Panc1 (cell line): ENCODE results near the gene FAM228A. TPM values are rescaled to one million over a fixed set of nuclear protein-coding genes. Genes with fewer than 3 reads are reported as not detected.

ENCODE experiments used
- ATAC-seq: fragments of 200-7000 bp; cut with Tn5 transposase; 2 replicates; pipeline ENCODE4 v1.9.1; 2020; ENCODE audit warnings: mild to moderate bottlenecking, moderate library complexity
- BruUV-seq: library from RNA; stranded (reverse); fragments of 400-500 nt; replicated peaks from 2 replicates; lab custom pipeline; 2021; lab: Mats Ljungman, UMichigan
- CTCF ChIA-PET: fragments of 300-600 bp; sonication (Branson Sonifier 250); formaldehyde crosslinking; loops from one replicate; lab custom pipeline; 2022; ENCODE audit warnings: antibody characterized with exemption; lab: Charles Lee
- POLR2A ChIA-PET: fragments of 300-600 bp; sonication (Branson Sonifier 250); formaldehyde crosslinking; loops from one replicate; lab custom pipeline; 2022; ENCODE audit warnings: antibody characterized with exemption; lab: Charles Lee
- DNase-seq: peaks from one replicate; pipeline ENCODE4 v3.0.0-alpha.2; 2010; ENCODE audit warnings: low read depth, low spot score
- H3K27ac ChIP-seq: 2 replicates; pipeline ENCODE4 v1.5.1; 2011; ENCODE audit warnings: mild to moderate bottlenecking, low read length, inconsistent platforms
- H3K27me3 ChIP-seq: fragments of 200-500 bp; sonication (Bioruptor generic); 2 replicates; pipeline ENCODE4 v1.6.0; 2014; ENCODE audit warnings: low read length, inconsistent platforms; ENCODE audit not compliant: control insufficient read depth, insufficient read depth
- H3K36me3 ChIP-seq: fragments of 200-500 bp; sonication (Bioruptor generic); 2 replicates; pipeline ENCODE4 v1.5.1; 2014; ENCODE audit warnings: inconsistent platforms, mild to moderate bottlenecking, low read length, moderate library complexity; ENCODE audit not compliant: control insufficient read depth, insufficient read depth
- H3K4me1 ChIP-seq: 2 replicates; pipeline ENCODE4 v1.5.1; 2011; ENCODE audit warnings: inconsistent platforms, mild to moderate bottlenecking, low read length, moderate library complexity; ENCODE audit not compliant: control insufficient read depth, insufficient read depth
- H3K4me3 ChIP-seq, 2 experiments: 2 replicates each; pipeline ENCODE4 v1.5.1; 2011 to 2012; ENCODE audit warnings: low read depth in 2 of 2, low read length in 2 of 2, mild to moderate bottlenecking in 2 of 2, inconsistent platforms in 1 of 2, moderate library complexity in 1 of 2
- H3K9me3 ChIP-seq: fragments of 200-500 bp; sonication (Bioruptor generic); 2 replicates; pipeline ENCODE4 v1.5.1; 2014; ENCODE audit warnings: low read depth, mild to moderate bottlenecking, inconsistent platforms, low read length, moderate library complexity; ENCODE audit not compliant: control insufficient read depth, insufficient read depth
- CTCF ChIP-seq: fragments of 450-650 bp; IDR thresholded peaks from 2 replicates; pipeline ENCODE4 v1.5.1; 2017; ENCODE audit warnings: mild to moderate bottlenecking
- POLR2AphosphoS5 ChIP-seq: IDR thresholded peaks from 2 replicates; pipeline ENCODE4 v1.6.1; 2012; ENCODE audit warnings: mild to moderate bottlenecking, low read depth, low read length, moderate library complexity
- REST ChIP-seq, 2 experiments: IDR thresholded peaks; 2 replicates each; pipeline ENCODE4 v1.6.1; 2011 to 2012; ENCODE audit warnings: low read depth in 2 of 2, control low read depth in 1 of 2, low read length in 1 of 2, mild to moderate bottlenecking in 1 of 2, moderate library complexity in 1 of 2; ENCODE audit not compliant: insufficient read depth in 1 of 2
- SIN3A ChIP-seq: IDR thresholded peaks from 2 replicates; pipeline ENCODE4 v1.6.1; 2012; ENCODE audit warnings: low read depth, mild to moderate bottlenecking, low read length, moderate library complexity, borderline replicate concordance; ENCODE audit not compliant: insufficient read depth
- TCF7L2 ChIP-seq: IDR thresholded peaks from 2 replicates; pipeline ENCODE4 v1.6.1; 2011; ENCODE audit warnings: mild to moderate bottlenecking, low read depth, low read length, inconsistent platforms
- in situ Hi-C: cut with HindIII; loops from 2 replicates; pipeline ENCODE4 v1.10.0; 2016; ENCODE audit warnings: low sequenced_read_pairs, low pct_unique_long_range_greater_than_20kb
- intact Hi-C: fragments of 100-400 bp; cut with micrococcal nuclease; formaldehyde crosslinking; loops from one replicate; pipeline ENCODE4 v1.10.0; 2022; ENCODE audit not compliant: unreplicated experiment
- total RNA-seq: library from RNA; stranded (reverse); gene quantifications from one replicate; pipeline ENCODE4 v1.2.1, GENCODE V29; 2021; ENCODE audit not compliant: unreplicated experiment

Gene FAM228A
- total RNA-seq, 1 experiment from 2014 or later, result not detected

DNA sequence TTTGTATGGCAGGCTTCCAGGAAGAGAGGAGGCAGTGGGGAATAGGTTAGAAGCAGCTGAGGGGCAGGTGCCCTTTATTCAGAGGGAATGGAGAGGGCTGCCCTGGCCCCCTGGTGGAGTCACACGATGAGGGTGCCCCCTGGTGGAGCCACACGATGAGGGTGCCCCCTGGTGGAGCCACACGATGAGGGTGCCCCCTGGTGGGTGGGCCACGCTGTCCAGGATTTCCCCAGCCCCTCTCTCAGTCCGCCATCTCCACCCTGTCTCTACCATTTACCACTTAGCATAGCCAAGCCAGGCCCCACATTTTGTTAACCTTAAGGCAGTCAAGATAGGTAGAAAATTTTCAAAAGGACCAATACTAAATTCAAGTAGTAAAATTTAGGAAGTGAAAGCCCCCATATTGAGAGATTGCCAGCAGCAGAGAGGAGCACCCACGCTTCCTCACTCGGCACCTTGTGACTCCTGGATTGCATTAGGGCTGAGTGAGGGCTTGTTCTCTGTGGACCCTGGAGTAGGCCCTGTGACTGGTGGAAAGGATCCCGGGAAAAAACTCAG lies 10.4 kb upstream of the FAM228A start:
- Histone ChIP-seq H3K27me3 (no peaks in the 10 kb centered on the region), H3K27ac (no peak overlapping the region), H3K4me3 (no peak overlapping the region), H3K36me3 (no peaks in the 10 kb centered on the region), H3K9me3 (peaks cover 4% of the 10 kb centered on the region; the same call in 1 of the 2 replicates), H3K4me1 (no peaks in the 10 kb centered on the region)
- in situ Hi-C loops (no loop called here), intact Hi-C loops (loop anchor here (10.0 kb wide), 1 partner anchor 80 kb away; the partner anchor contains the start of gene TP53I3)
- no peak for TF ChIP-seq REST (IDR thresholded peaks at IDR 0.05; ENCODE audit: insufficient read depth in 1 of 2, low read depth in 2 of 2, low read length in 1 of 2)
- peak; percentile 84 for TF ChIP-seq CTCF
- no peak for TF ChIP-seq SIN3A
- ATAC-seq (peak; percentile 87), DNase-seq (no peak)
- CTCF ChIA-PET, result no interaction called here
- no TSS peak for BruUV-seq
- POLR2A ChIA-PET, result no interaction called here

- no TSS peak for BruUV-seq
- intact Hi-C loops (loop anchor here (10.0 kb wide), 1 partner anchor 84 kb away; the partner anchor contains the start of gene TP53I3), in situ Hi-C loops (no loop called here)
- Histone ChIP-seq H3K27me3 (no peaks in the 10 kb centered on the region), H3K36me3 (no peaks in the 10 kb centered on the region), H3K4me1 (no peaks in the 10 kb centered on the region), H3K9me3 (no peaks in the 10 kb centered on the region), H3K4me3 (no peak overlapping the region), H3K27ac (no peak overlapping the region)
- POLR2A ChIA-PET, result no interaction called here
- no peak for ATAC-seq
- no peak for DNase-seq
- TF ChIP-seq SIN3A, result no peak
- TF ChIP-seq CTCF, result no peak
- TF ChIP-seq POLR2AphosphoS5, result no peak
- no peak for TF ChIP-seq REST (IDR thresholded peaks at IDR 0.05; ENCODE audit: insufficient read depth in 1 of 2, low read depth in 2 of 2, low read length in 1 of 2)
- no peak for TF ChIP-seq TCF7L2
- CTCF ChIA-PET, result no interaction called here
Measured at GRCh38 chr2:24169023-24169422, 5.8 kb upstream of the FAM228A start.
